ENCODE measurements around the gene ANKRD33B. TPM values are rescaled to one million over a fixed set of nuclear protein-coding genes. Genes with fewer than 3 reads are reported as not detected.

ANKRD33B gene
- total and polyA plus RNA-seq, 2 of the 8 experiments (the other 6 are each of a cell fraction or from before 2014, with no cell fraction given) = 6.9 to 20.6 TPM

- Histone ChIP-seq H2AK5ac (ENCODE audit: low read depth, low read length) (no peak overlapping the region), H3K23ac (ENCODE audit: insufficient read length) (no peak overlapping the region), H4K8ac (ENCODE audit: extremely low read depth, insufficient read depth, low read length) (0 out of 2 replicates have a peak overlapping the region, but pooled peaks have one; percentile 36), H3K36me3 (ENCODE audit: control insufficient read depth in 2 of 4, insufficient read depth in 4 of 4, low read length in 3 of 4) (no peaks in the 10 kb centered on the region), H2AFZ (ENCODE audit: low read length) (no peak overlapping the region), H3K23me2 (ENCODE audit: low read depth, low read length) (no peaks in the 10 kb centered on the region), H2BK5ac (ENCODE audit: low read depth, low read length) (no peak overlapping the region), H3K14ac (ENCODE audit: insufficient read length) (no peak overlapping the region), H4K5ac (ENCODE audit: insufficient read length, low read depth, low read length) (no peak overlapping the region), H3K79me2 (ENCODE audit: control insufficient read depth in 1 of 2, insufficient read depth in 2 of 2, low read length in 2 of 2) (no peaks in the 10 kb centered on the region), H4K20me1 (replicated peaks in 1 of 2; ENCODE audit: control insufficient read depth in 1 of 2, insufficient read depth in 2 of 2, low read length in 2 of 2) (no peaks in the 10 kb centered on the region), H3K4ac (replicated peaks; ENCODE audit: insufficient read length, low read depth, low read length) (no peak overlapping the region), H3K79me1 (ENCODE audit: low read depth, low read length) (no peaks in the 10 kb centered on the region), H2BK120ac (replicated peaks; ENCODE audit: low read depth, low read length) (no peak overlapping the region), H2BK15ac (ENCODE audit: low read length) (no peak overlapping the region), H3K18ac (ENCODE audit: extremely low read depth, low read length) (no peak overlapping the region), H3K9me3 (ENCODE audit: insufficient read depth in 2 of 2, low read depth in 1 of 2, low read length in 1 of 2) (peaks cover 5 to 9% of the 10 kb centered on the region in 2 experiments), H3K27me3 (replicated peaks in 1 of 4; ENCODE audit: control insufficient read depth in 3 of 4, extremely low read depth in 1 of 4, insufficient read depth in 3 of 4, low read length in 3 of 4) (no peaks in the 10 kb centered on the region), H3K56ac (replicated peaks; ENCODE audit: insufficient read length, low read depth, low read length) (no peak overlapping the region), H2BK20ac (ENCODE audit: low read length) (no peak overlapping the region), H4K91ac (replicated peaks; ENCODE audit: insufficient read length, low read length) (no peak overlapping the region), H3K9ac (replicated peaks in 1 of 4; ENCODE audit: extremely low read depth in 1 of 4, low read depth in 3 of 4, low read length in 3 of 4) (no peak overlapping the region), H3K4me3 (ENCODE audit: extremely low read depth in 1 of 4, insufficient read depth in 2 of 4, low read depth in 3 of 4, low read length in 4 of 4) (no peak overlapping the region), H3K4me2 (ENCODE audit: insufficient read depth in 1 of 2, low read depth in 2 of 2, low read length in 2 of 2) (no peak overlapping the region), H2BK12ac (ENCODE audit: low read depth, low read length) (no peak overlapping the region), H3K27ac (ENCODE audit: low read depth, low read length) (no peak overlapping the region), H3K4me1 (replicated peaks in 1 of 4; ENCODE audit: control insufficient read depth in 3 of 4, insufficient read depth in 4 of 4, low read length in 3 of 4) (peaks cover 0 to 4% (median 2%) of the 10 kb centered on the region in 4 experiments; a peak in 4 of 7 replicates)
- no peak for TF ChIP-seq RFX5 (IDR thresholded peaks at IDR 0.05; ENCODE audit: borderline replicate concordance, low read depth, low read length)
- WGBS, 2 experiments (ENCODE audit: extremely low coverage in 1 of 2, insufficient coverage in 1 of 2, insufficient read length in 1 of 2, insufficient replicate concordance in 2 of 2, low coverage in 1 of 2, low lambda C conversion rate in 2 of 2, missing lambda C conversion rate in 1 of 2) = 89% methylated on average over 7 of the region's 7 CpGs; no CpG with 5 or more reads in 1 of the 2 experiments
- no peak for FAIRE-seq
- no peak for DNase-seq (ENCODE audit: low read depth in 1 of 2, low spot score in 2 of 2)
- ChIA-PET POLR2A (ENCODE audit: partially characterized antibody) (interaction anchor here (0.9 kb wide), 1 partner anchor 31 kb away, joined by 4 read pairs; no protein-coding TSS in a partner anchor), CTCF (ENCODE audit: partially characterized antibody) (interaction anchor here (0.6 to 3.8 kb wide), 10 partner anchors 9 to 116 kb away, joined by 3 to 16 read pairs (median 6); no protein-coding TSS in a partner anchor)
Measured at GRCh38 chr5:10519729-10520128, 44.1 kb upstream of the ANKRD33B start.
